Ascending aorta (tissue), 2 donors: Measurements from ENCODE around the gene SCAF1. TPM values are rescaled to one million over a fixed set of nuclear protein-coding genes. Genes with fewer than 3 reads are reported as not detected.

Source experiments
- DNase-seq, 2 donors: peaks; one replicate each; pipeline ENCODE4 v3.0.0-alpha.2; 2019; ENCODE audit warnings: low spot score in 2 of 2
- H3K27ac ChIP-seq, 2 donors: fragments of 200-600 bp; sonication (generic); one replicate each; pipeline ENCODE4 v1.5.1; 2016 to 2017; ENCODE audit warnings: mild to moderate bottlenecking in 1 of 2
- H3K27me3 ChIP-seq: fragments of 200-600 bp; sonication (generic); one replicate; pipeline ENCODE4 v1.5.1; 2017
- H3K36me3 ChIP-seq, 2 donors: fragments of 200-600 bp; sonication (generic); one replicate each; pipeline ENCODE4 v1.5.1; 2016
- H3K4me1 ChIP-seq, 2 donors: fragments of 200-600 bp; sonication (generic); one replicate each; pipeline ENCODE4 v1.5.1; 2016 to 2017; ENCODE audit warnings: mild to moderate bottlenecking in 1 of 2
- H3K4me3 ChIP-seq, 2 donors: fragments of 200-600 bp; sonication (generic); one replicate each; pipeline ENCODE4 v1.5.1; 2016 to 2017; ENCODE audit warnings: mild to moderate bottlenecking in 1 of 2
- H3K9me3 ChIP-seq, 2 donors: fragments of 200-600 bp; sonication (generic); one replicate each; pipeline ENCODE4 v1.5.1; 2016
- intact Hi-C: fragments of 100-400 bp; cut with DNase I; formaldehyde crosslinking; loops from one replicate; pipeline ENCODE4 v1.15.1; 2023
- total RNA-seq: library from RNA; depleted of rRNA; stranded (reverse); fragments of >200 nt; gene quantifications from one replicate; pipeline ENCODE4 v1.1.0, GENCODE V29; 2016
- TF ChIP-seq, protein P1 (sequence below), 3 experiments: fragments of 200-600 bp in 2 of 3; fragments of 450-650 bp in 1 of 3; sonication (generic) in 2 of 3; IDR thresholded peaks; one replicate each; pipeline ENCODE4 v1.5.1; 2016 to 2019; ENCODE audit warnings: antibody characterized with exemption in 3 of 3, mild to moderate bottlenecking in 1 of 3, moderate library complexity in 1 of 3

The SCAF1 gene
- total RNA-seq, 1 donor from 2014 or later = 72.2 TPM

DNA sequence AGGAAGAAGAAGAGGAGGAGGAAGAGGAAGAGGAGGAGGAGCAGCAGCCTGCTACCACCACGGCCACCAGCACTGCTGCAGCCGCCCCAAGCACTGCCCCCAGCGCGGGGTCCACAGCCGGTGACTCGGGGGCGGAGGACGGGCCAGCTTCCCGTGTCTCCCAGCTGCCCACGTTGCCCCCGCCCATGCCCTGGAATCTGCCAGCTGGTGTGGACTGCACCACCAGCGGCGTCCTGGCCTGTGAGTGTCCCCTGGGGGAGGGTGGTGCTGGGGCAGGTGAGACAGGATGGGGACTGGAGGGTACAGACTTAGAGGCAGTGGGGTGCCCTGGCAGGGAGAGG lies 11.4 kb downstream of the SCAF1 start:
- Histone ChIP-seq H3K27me3 (no peaks in the 10 kb centered on the region), H3K4me3 (no peak overlapping the region), H3K4me1 (no peaks in the 10 kb centered on the region), H3K36me3 (peaks cover 82 to 91% of the 10 kb centered on the region in 2 donors), H3K27ac (no peak overlapping the region), H3K9me3 (no peaks in the 10 kb centered on the region)
- no peak for DNase-seq
- TF ChIP-seq, protein P1, sequence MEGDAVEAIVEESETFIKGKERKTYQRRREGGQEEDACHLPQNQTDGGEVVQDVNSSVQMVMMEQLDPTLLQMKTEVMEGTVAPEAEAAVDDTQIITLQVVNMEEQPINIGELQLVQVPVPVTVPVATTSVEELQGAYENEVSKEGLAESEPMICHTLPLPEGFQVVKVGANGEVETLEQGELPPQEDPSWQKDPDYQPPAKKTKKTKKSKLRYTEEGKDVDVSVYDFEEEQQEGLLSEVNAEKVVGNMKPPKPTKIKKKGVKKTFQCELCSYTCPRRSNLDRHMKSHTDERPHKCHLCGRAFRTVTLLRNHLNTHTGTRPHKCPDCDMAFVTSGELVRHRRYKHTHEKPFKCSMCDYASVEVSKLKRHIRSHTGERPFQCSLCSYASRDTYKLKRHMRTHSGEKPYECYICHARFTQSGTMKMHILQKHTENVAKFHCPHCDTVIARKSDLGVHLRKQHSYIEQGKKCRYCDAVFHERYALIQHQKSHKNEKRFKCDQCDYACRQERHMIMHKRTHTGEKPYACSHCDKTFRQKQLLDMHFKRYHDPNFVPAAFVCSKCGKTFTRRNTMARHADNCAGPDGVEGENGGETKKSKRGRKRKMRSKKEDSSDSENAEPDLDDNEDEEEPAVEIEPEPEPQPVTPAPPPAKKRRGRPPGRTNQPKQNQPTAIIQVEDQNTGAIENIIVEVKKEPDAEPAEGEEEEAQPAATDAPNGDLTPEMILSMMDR (IDR thresholded peaks at IDR 0.05) = no peak
- intact Hi-C loops = no loop called here

DNA sequence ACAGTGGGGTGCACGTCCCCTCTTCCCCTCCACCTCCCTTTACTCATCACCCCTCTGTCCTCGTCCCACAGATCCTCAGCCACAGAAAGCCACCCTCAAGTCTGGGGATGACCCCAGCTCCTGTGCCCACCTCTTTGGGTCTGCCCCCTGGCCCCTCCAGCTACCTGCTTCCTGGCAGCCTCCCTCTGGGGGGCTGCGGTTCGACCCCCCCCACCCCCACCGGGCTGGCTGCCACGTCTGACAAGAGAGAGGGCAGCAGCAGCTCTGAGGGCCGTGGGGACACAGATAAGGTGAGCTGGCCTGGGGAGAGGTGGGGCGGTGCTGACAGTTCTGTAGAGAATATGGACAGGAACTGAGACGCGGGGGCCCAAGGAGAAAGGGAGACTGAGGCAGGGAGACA lies 12.6 kb downstream of the SCAF1 start:
- Histone ChIP-seq H3K4me3 (no peak overlapping the region), H3K27ac (no peak overlapping the region), H3K27me3 (no peaks in the 10 kb centered on the region), H3K4me1 (no peaks in the 10 kb centered on the region), H3K36me3 (peaks cover 89 to 95% of the 10 kb centered on the region in 2 donors), H3K9me3 (no peaks in the 10 kb centered on the region)
- TF ChIP-seq, protein P1 (IDR thresholded peaks at IDR 0.05) = no peak
- intact Hi-C loops = no loop called here
- no peak for DNase-seq

DNA sequence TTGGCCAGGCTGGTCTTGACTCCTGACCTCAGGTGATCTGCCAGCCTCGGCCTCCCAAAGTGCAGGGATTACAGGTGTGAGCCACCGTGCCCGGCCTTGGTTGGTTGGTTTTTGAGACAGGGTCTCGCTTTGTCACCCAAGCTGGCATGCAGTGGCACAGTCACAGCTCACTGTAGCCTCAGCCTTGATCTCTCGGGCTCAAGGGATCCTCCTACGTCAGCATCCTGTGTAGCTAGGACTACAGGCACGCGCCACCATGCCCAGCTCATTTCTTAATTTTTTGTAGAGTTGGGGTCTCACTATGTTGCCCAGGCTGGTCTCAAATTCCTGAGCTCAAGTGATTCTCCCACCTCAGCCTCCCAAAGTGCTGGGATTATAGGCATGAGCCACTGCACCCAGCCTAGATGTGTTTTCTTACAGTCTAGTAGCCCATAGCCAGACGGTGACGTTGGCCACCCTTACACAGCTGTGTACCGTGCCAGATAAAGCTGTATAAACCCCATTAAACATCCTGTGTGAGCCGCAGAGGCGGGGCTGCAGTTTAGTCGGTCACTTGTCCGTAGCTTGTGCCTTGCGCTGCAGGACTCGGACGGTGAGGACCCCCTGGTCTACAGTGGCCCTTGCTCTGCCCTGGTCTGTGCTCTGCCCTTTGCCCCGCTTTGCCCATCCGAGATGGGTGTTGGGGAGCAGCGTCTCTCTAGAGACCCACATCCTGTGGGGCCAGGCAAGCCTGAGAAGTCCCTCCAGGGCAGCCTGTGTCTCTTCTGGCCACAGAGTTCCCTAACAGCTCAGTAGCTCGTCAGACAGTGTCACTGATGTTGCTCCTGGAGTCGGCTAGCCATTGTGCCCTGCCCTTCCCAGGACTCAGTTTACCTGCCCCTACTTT lies 13.8 kb downstream of the SCAF1 start:
- H3K9me3 ChIP-seq = no peaks in the 10 kb centered on the region
- H3K36me3 ChIP-seq = peaks cover 93 to 94% of the 10 kb centered on the region in 2 donors
- H3K27ac ChIP-seq = no peak overlapping the region
- H3K4me3 ChIP-seq = no peak overlapping the region
- no peaks in the 10 kb centered on the region for H3K4me1 ChIP-seq
- no peaks in the 10 kb centered on the region for H3K27me3 ChIP-seq
- DNase-seq = no peak
- intact Hi-C loops = no loop called here
- TF ChIP-seq, protein P1 (IDR thresholded peaks at IDR 0.05) = no peak

DNA sequence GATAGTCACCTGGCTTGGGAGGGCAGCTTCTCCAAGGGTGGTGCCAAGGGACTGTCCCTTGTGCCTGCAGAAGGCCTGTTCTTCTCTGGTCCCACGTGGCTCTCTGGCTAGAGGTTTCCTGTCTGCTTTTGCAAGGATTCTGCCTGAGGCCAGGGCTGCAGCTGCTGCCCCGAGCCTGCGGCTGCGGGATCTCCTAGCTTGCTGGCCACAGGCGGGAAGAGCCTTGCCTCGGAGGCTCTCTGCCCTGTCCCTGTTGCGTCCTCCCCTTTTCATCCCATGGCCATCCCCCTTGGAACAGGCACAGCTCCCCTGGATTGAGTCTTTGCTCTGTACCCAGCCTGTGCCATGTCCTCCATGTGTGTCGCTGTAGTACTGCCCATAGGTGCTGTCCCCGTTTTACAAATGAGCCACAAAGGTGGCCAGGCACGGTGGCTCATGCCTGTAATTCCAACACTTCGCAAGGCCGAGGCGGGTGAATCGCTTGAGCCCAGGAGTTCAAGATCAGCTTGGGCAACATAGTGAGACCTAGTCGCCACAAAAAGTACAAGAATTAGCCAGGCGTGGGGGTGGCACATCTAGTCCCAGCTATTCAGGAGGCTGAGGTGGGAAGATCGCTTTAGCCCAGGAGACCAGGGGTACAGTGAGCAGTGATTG lies 14.6 kb downstream of the SCAF1 start:
- intact Hi-C loops = no loop called here
- peaks cover 93 to 94% of the 10 kb centered on the region in 2 donors for H3K36me3 ChIP-seq
- no peak for DNase-seq

DNA sequence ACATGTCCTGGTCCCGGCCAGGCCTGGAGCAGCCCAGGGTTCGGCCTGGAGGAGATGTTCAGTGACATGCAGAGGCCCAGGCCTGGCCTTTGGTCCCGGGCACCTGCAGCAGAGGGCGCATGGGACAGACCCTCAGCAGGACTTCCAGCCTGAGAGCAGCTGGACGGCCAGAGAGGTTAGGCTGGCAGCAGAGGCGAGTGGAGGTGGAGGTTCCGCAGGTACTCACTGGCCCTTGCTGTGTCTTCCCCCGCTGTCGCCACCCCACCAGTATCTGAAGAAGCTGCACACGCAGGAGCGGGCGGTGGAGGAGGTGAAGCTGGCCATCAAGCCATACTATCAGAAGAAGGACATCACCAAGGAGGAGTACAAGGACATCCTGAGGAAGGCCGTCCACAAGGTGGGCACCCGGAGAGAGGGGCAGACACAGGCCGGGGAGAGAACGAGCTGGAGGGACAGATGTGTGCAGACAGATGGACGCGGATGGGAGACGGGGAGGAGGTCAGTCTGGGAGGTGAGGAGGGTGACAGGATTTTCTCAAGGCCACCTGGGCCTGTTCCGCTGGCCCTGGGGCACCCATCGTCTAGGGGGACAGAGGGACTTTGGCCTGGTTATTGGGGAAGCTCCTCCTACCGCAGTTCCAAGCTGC lies 15.6 kb downstream of the SCAF1 start:
- Histone ChIP-seq H3K9me3 (no peaks in the 10 kb centered on the region), H3K4me3 (no peak overlapping the region), H3K36me3 (peaks cover 98 to 99% of the 10 kb centered on the region in 2 donors), H3K4me1 (no peaks in the 10 kb centered on the region), H3K27ac (no peak overlapping the region), H3K27me3 (no peaks in the 10 kb centered on the region)
- no peak for DNase-seq
- intact Hi-C loops = no loop called here
- TF ChIP-seq, protein P1 (IDR thresholded peaks at IDR 0.05) = no peak

More for the DNA sequence above, 14.6 kb downstream of the SCAF1 start:
- no peak overlapping the region for H3K27ac ChIP-seq
- no peaks in the 10 kb centered on the region for H3K9me3 ChIP-seq
- no peaks in the 10 kb centered on the region for H3K27me3 ChIP-seq
- TF ChIP-seq, protein P1 (IDR thresholded peaks at IDR 0.05) = no peak
- no peaks in the 10 kb centered on the region for H3K4me1 ChIP-seq
- H3K4me3 ChIP-seq = no peak overlapping the region
